T-cell (primary cell): ENCODE data around the gene MBD1. TPM values are rescaled to one million over a fixed set of nuclear protein-coding genes. Genes with fewer than 3 reads are reported as not detected.
A peak's percentile ranks its signal among the peaks of the same experiment; 100 is the strongest.

Experiments
- ATAC-seq, 4 experiments: fragments of 200-7000 bp in 3 of 4; fragments of 150-1000 bp in 1 of 4; cut with Tn5 transposase; replicated peaks in 1 of 4; 1 replicate in 3 of 4; 2 replicates in 1 of 4; pipeline ENCODE4 v1.10.0; 2021; ENCODE audit warnings: moderate library complexity in 3 of 4, mild to moderate bottlenecking in 2 of 4, moderate number of reproducible peaks in 1 of 4
- CTCF ChIA-PET, 2 donors: fragments of 300-600 bp; sonication (Branson Sonifier 250); formaldehyde crosslinking; loops; one replicate each; lab custom pipeline; 2022; ENCODE audit warnings: antibody characterized with exemption in 2 of 2; lab: Charles Lee
- POLR2A ChIA-PET, 2 donors: fragments of 300-600 bp; sonication (Branson Sonifier 250); formaldehyde crosslinking; loops; one replicate each; lab custom pipeline; 2022; ENCODE audit warnings: antibody characterized with exemption in 2 of 2; lab: Charles Lee
- DNase-seq, 35 experiments: peaks; one replicate each; pipeline versions ENCODE4 v3.0.0 to v3.0.0-alpha.2; 2013 to 2023
- H3K27ac ChIP-seq: one replicate; pipeline ENCODE4 v1.5.1; 2013; ENCODE audit warnings: low read length
- H3K27me3 ChIP-seq, 2 experiments: replicated peaks in 1 of 2; 1 replicate in 1 of 2; 2 replicates in 1 of 2; pipeline versions ENCODE4 v1.6.1 to v1.7.0; 2013; ENCODE audit warnings: low read length in 1 of 2, mixed read lengths in 1 of 2; ENCODE audit not compliant: control insufficient read depth in 2 of 2, insufficient read depth in 2 of 2; ENCODE audit errors: extremely low read depth in 1 of 2
- H3K36me3 ChIP-seq, 2 donors: 1 replicate in 1 of 2; 2 replicates in 1 of 2; pipeline versions ENCODE4 v1.6.1 to v1.7.0; 2013; ENCODE audit warnings: low read length in 1 of 2; ENCODE audit not compliant: control insufficient read depth in 2 of 2, insufficient read depth in 1 of 2; ENCODE audit errors: extremely low read depth in 1 of 2
- H3K4me1 ChIP-seq, 2 experiments: 1 replicate in 1 of 2; 2 replicates in 1 of 2; pipeline versions ENCODE4 v1.6.1 to v1.7.0; 2013; ENCODE audit warnings: low read length in 2 of 2, mixed read lengths in 1 of 2; ENCODE audit not compliant: insufficient read depth in 2 of 2, control insufficient read depth in 1 of 2; ENCODE audit errors: extremely low read depth in 1 of 2
- H3K4me3 ChIP-seq, 2 donors: 1 replicate in 1 of 2; 2 replicates in 1 of 2; pipeline versions ENCODE4 v1.5.1 to v1.7.0; 2013; ENCODE audit warnings: mild to moderate bottlenecking in 2 of 2, low read length in 1 of 2, moderate library complexity in 1 of 2; ENCODE audit not compliant: control insufficient read depth in 1 of 2; ENCODE audit errors: extremely low read depth in 1 of 2
- H3K9me3 ChIP-seq: 2 replicates; pipeline ENCODE4 v1.7.0; 2013
- H3K27ac Mint-ChIP-seq, 2 donors: one replicate each; pipeline ENCODE4 v1.8.0; 2020 to 2021; ENCODE audit warnings: mild to moderate bottlenecking in 2 of 2, mixed read lengths in 2 of 2
- H3K27me3 Mint-ChIP-seq, 2 donors: one replicate each; pipeline ENCODE4 v1.8.0; 2021 to 2022; ENCODE audit warnings: mixed read lengths in 2 of 2
- H3K36me3 Mint-ChIP-seq: one replicate; pipeline ENCODE4 v1.8.0; 2021; ENCODE audit warnings: mixed read lengths
- H3K4me1 Mint-ChIP-seq, 3 donors: one replicate each; pipeline ENCODE4 v1.8.0; 2020 to 2022; ENCODE audit warnings: mixed read lengths in 3 of 3, mild to moderate bottlenecking in 1 of 3
- H3K4me3 Mint-ChIP-seq, 3 donors: one replicate each; pipeline ENCODE4 v1.8.0; 2020 to 2022; ENCODE audit warnings: mild to moderate bottlenecking in 3 of 3, mixed read lengths in 3 of 3, moderate library complexity in 3 of 3
- H3K9me3 Mint-ChIP-seq, 3 donors: one replicate each; pipeline ENCODE4 v1.8.0; 2020 to 2022; ENCODE audit warnings: mixed read lengths in 3 of 3
- WGBS: methylation state at CpG from one replicate; pipeline ENCODE4 v1.1.5; 2013; ENCODE audit warnings: missing lambda C conversion rate; ENCODE audit not compliant: insufficient coverage; 5-methylcytosine and 5-hydroxymethylcytosine counted together
- total RNA-seq, 35 experiments: library from RNA in 6 of 35; stranded (reverse) in 6 of 35; fragments of 120-200 nt in 1 of 35; gene quantifications; one replicate each; pipeline versions ENCODE4 v1.2.1 to v1.2.4 and lab custom pipeline; 2013 to 2026

The MBD1 gene, protein sequence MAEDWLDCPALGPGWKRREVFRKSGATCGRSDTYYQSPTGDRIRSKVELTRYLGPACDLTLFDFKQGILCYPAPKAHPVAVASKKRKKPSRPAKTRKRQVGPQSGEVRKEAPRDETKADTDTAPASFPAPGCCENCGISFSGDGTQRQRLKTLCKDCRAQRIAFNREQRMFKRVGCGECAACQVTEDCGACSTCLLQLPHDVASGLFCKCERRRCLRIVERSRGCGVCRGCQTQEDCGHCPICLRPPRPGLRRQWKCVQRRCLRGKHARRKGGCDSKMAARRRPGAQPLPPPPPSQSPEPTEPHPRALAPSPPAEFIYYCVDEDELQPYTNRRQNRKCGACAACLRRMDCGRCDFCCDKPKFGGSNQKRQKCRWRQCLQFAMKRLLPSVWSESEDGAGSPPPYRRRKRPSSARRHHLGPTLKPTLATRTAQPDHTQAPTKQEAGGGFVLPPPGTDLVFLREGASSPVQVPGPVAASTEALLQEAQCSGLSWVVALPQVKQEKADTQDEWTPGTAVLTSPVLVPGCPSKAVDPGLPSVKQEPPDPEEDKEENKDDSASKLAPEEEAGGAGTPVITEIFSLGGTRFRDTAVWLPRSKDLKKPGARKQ
- total RNA-seq, result 100 to 1,000 TPM in 4 of 5 donors, 10 to 100 TPM in 1; 98.2 to 151 (median 136) TPM
- total RNA-seq (2013), result 77.4 TPM
- total RNA-seq (lab: John Stamatoyannopoulos, UW), result 89.1 to 165 (median 133) reads per million in 29 experiments

DNA sequence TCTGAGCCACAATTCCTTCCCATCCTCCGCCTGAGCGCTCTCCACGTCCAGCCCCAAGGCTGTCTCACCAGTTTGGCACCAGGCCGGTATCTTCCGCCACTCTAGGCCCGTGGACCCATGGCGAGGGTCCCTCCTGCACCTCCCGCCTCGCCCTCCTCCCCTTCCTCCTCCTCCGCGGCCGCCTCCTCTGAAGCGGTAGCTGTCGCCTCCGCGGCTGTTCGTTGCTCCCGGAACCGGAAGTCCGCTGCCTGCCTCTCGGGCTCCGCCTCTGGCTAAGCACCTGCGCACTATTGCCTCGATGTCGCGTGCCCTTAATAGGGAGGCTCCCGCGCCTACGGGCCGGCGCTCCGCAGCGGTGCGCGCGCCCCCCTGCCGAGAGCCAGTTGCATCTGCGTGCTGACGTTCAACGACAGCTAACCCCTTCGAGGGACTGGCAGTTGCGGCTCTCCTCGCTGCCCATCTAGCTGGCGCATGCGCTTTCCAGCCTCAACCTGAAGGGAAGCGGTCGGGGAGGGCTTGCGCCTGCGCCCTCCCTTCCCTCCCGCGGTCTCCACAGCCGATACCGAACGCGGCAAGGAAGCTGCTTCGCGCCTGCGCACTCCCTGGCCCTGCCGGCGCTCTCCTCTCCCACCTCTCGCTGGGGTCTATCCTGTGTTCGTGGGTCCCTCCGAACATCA lies at the start of gene MBD1:
TSS of gene MBD1 (minus strand) at position 229 of the 677 bp plus-strand sequence. CDS start 1,531 bp downstream, outside the sequence.
- Histone ChIP-seq H3K36me3 (peaks cover 22 to 52% of the 10 kb centered on the region in 2 donors), H3K4me1 (peaks cover 28 to 39% of the 10 kb centered on the region in 2 experiments), H3K27me3 (no peaks in the 10 kb centered on the region), H3K9me3 (no peaks in the 10 kb centered on the region), H3K27ac (peak within 1 kb of the TSS; percentile 88), H3K4me3 (peak within 1 kb of the TSS; percentile 66 to 95)
- Mint-ChIP-seq H3K4me3 (peak within 1 kb of the TSS; percentile 90 to 96 (median 96)), H3K9me3 (no peaks in the 10 kb centered on the region), H3K27ac (peak within 1 kb of the TSS; percentile 87 to 92), H3K27me3 (no peaks in the 10 kb centered on the region), H3K36me3 (peaks cover 48% of the 10 kb centered on the region), H3K4me1 (peaks cover 41 to 55% (median 46%) of the 10 kb centered on the region in 3 donors)
- peak; percentile 89 to 93 (median 92) for ATAC-seq
- peak; percentile 92 to 99 (median 96) for DNase-seq
- under 1% methylated on average over 63 of the region's 63 CpGs for WGBS
- ChIA-PET POLR2A (interaction anchor here (0.6 to 1.2 kb wide), 9 partner anchors 8 to 1330 kb away, joined by 3 to 5 read pairs (median 4); partner anchors contain the start of gene SMAD4 (in 1 of the 2)), CTCF (interaction anchor here in 1 of 2 donors (0.6 to 2.1 kb wide), 6 partner anchors 10 to 1745 kb away, joined by 3 to 11 read pairs (median 6); partner anchors contain the start of gene CFAP53)

DNA sequence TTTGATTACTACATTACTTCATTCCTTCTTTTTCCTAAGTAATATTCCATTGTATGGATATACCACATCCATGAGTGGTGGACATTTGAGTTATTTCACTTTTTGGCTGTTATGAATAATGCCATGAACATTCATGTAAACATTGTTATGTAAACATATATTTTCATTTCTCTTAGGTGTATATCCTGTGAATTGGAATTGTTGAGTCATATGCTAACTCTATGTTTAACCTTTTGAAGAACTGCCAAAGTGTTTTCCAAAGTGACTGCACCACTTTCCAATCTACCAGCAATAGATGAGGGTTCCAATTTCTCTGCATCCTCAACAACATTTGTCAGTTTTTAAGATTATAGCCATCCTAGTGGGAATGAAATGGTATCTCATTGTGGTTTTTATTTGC lies 48.9 kb upstream of the MBD1 start:
- Mint-ChIP-seq H3K27me3 (peaks cover 17 to 27% of the 10 kb centered on the region in 2 donors), H3K9me3 (peaks cover 0 to 3% (median 3%) of the 10 kb centered on the region in 3 donors), H3K27ac (no peak overlapping the region), H3K36me3 (no peaks in the 10 kb centered on the region), H3K4me3 (no peak overlapping the region), H3K4me1 (peaks cover 0 to 4% (median 0%) of the 10 kb centered on the region in 3 donors)
- no peak for ATAC-seq
- POLR2A ChIA-PET, result no interaction called here
- Histone ChIP-seq H3K36me3 (no peaks in the 10 kb centered on the region), H3K27ac (no peak overlapping the region), H3K9me3 (peaks cover 4% of the 10 kb centered on the region), H3K4me1 (no peaks in the 10 kb centered on the region), H3K4me3 (no peak overlapping the region), H3K27me3 (peaks cover 0 to 13% of the 10 kb centered on the region in 2 experiments)
- no peak for DNase-seq
- CTCF ChIA-PET, result no interaction called here

DNA sequence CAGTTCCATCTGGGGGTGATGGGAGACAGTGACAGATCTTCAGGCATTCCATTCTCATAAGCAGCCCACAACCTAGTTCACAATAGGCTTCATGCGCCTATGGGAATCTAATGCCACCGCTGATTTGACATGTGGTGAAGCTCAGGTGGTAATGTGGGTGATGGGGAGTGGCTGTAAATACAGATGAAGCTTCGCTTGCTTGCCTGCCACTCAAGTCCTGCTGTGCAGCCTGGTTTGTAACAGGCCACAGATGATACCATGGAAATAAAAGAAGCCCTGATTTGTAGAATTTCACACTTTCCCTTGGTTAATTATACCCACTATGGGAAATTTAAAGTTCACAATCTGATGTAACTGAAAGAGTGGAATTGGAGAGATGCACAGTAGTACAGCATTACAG lies 46.7 kb upstream of the MBD1 start:
- Histone ChIP-seq H3K36me3 (no peaks in the 10 kb centered on the region), H3K27me3 (peaks cover 2 to 13% of the 10 kb centered on the region in 2 experiments), H3K4me1 (no peaks in the 10 kb centered on the region), H3K4me3 (no peak overlapping the region), H3K27ac (no peak overlapping the region), H3K9me3 (peaks cover 4% of the 10 kb centered on the region)
- ChIA-PET POLR2A (interaction anchor here in 1 of 2 donors (0.5 kb wide), 1 partner anchor 478 kb away, joined by 3 read pairs; no protein-coding TSS in a partner anchor), CTCF (no interaction called here)
- ATAC-seq, result no peak
- DNase-seq, result no peak
- no peaks in the 10 kb centered on the region for H3K36me3 Mint-ChIP-seq
- WGBS, result 80% methylated on average over 1 of the region's 3 CpGs
- H3K9me3 Mint-ChIP-seq, result peaks cover 0 to 3% (median 3%) of the 10 kb centered on the region in 3 donors
- peaks cover 19 to 27% of the 10 kb centered on the region in 2 donors for H3K27me3 Mint-ChIP-seq
- no peaks in the 10 kb centered on the region for H3K4me1 Mint-ChIP-seq
- H3K4me3 Mint-ChIP-seq, result no peak overlapping the region
- no peak overlapping the region for H3K27ac Mint-ChIP-seq

DNA sequence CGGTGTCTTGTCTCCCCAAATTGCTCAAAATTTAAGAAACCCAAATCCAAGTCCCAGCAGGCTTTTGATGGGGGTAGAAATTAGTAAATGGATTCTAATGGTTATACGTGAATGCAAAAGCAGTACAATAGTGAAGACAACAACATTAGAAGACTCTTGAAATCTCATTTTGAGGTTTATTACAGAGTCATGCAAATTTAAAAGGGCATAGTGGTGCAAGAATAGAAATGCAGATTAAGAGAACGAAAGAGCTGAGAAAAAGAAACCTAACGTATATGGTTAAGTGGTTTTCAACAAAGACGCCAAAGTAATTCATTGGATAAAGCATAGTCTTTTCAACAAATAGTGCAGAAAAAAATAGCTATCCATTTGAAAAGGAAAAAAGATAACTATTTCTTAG lies 39.4 kb upstream of the MBD1 start:
- H3K4me1 Mint-ChIP-seq, result peaks cover 11 to 20% (median 16%) of the 10 kb centered on the region in 3 donors
- ATAC-seq, result peak in 1 of 4 experiments; percentile 62
- Histone ChIP-seq H3K9me3 (no peaks in the 10 kb centered on the region), H3K27me3 (peaks cover 0 to 2% of the 10 kb centered on the region in 2 experiments), H3K4me1 (no peaks in the 10 kb centered on the region), H3K36me3 (no peaks in the 10 kb centered on the region), H3K27ac (no peak overlapping the region), H3K4me3 (no peak overlapping the region)
- H3K27ac Mint-ChIP-seq, result peak overlapping the region in 1 of 2 donors; percentile 47
- H3K4me3 Mint-ChIP-seq, result peak overlapping the region in 2 of 3 donors; percentile 31 to 50
- ChIA-PET CTCF (no interaction called here), POLR2A (no interaction called here)
- no peaks in the 10 kb centered on the region for H3K36me3 Mint-ChIP-seq
- peaks cover under 1 to 5% of the 10 kb centered on the region in 2 donors for H3K27me3 Mint-ChIP-seq
- 14% methylated on average over 1 of the region's 5 CpGs for WGBS
- peak in 1 of 35 experiments; percentile 15 for DNase-seq
- no peaks in the 10 kb centered on the region for H3K9me3 Mint-ChIP-seq

DNA sequence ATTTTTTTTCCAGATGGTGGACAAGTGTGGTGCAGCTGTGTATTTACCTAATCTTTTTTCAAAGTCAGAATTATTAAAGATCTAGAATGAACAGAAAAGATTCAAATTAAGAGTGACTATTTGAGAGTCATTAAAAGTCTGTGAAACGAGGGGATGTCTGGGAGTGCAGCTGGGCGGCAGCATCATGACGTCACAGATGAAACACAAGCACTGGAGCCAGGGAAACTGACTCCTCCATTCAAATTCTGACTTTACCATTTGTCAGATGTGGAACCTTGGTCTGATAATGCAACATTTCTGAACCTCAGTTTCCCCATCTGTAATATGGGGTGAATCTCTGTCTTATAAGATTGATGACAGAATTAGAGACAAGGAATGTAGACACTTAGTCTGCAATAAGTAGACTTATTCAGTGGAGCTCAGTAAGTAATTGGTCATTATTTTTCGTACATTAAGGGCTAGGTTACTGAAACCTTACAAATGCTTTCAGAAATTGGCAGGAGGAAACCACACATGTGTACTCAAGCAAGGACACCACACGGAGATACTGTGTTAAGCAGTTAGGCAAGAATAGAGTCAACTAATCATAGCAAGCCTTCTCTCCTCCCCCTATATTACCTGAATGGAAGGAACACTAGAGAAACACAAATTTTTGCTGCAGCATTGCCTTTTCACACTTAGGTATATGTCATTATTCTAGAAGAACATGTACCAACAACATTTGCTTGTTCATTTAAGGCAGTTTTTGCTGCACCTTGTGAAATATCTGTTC lies 34.0 kb upstream of the MBD1 start:
- Histone ChIP-seq H3K4me3 (no peak overlapping the region), H3K27me3 (no peaks in the 10 kb centered on the region), H3K36me3 (no peaks in the 10 kb centered on the region), H3K4me1 (no peaks in the 10 kb centered on the region), H3K27ac (no peak overlapping the region), H3K9me3 (no peaks in the 10 kb centered on the region)
- peaks cover 8% of the 10 kb centered on the region in 2 donors for H3K27me3 Mint-ChIP-seq
- no peak for DNase-seq
- WGBS, result no CpG with 5 or more reads among the region's 5 CpGs
- ChIA-PET CTCF (interaction anchor here in 1 of 2 donors (0.6 kb wide), 1 partner anchor 54 kb away, joined by 6 read pairs; no protein-coding TSS in a partner anchor), POLR2A (no interaction called here)
- ATAC-seq, result no peak
- no peak overlapping the region for H3K4me3 Mint-ChIP-seq
- H3K9me3 Mint-ChIP-seq, result no peaks in the 10 kb centered on the region
- H3K4me1 Mint-ChIP-seq, result peaks cover 4 to 9% (median 9%) of the 10 kb centered on the region in 3 donors
- no peaks in the 10 kb centered on the region for H3K36me3 Mint-ChIP-seq
- no peak overlapping the region for H3K27ac Mint-ChIP-seq
